Loucy (cell line): Measurements from ENCODE around the gene PPP6C.

Experiments used
- H2AFZ ChIP-seq: fragments of 200-600 bp; sonication (generic); 2 replicates; pipeline ENCODE4 v1.6.0; 2016; ENCODE audit warnings: antibody characterized with exemption, mild to moderate bottlenecking, low read length, moderate library complexity
- H3F3A ChIP-seq: fragments of 200-600 bp; 2 replicates; pipeline ENCODE4 v1.6.0; 2016; ENCODE audit warnings: antibody characterized with exemption, low read depth, mild to moderate bottlenecking
- H3K27me3 ChIP-seq: fragments of 200-600 bp; sonication (generic); 2 replicates; pipeline ENCODE4 v1.6.1; 2014; ENCODE audit warnings: low read length, mild to moderate bottlenecking; ENCODE audit not compliant: insufficient read depth, poor library complexity, severe bottlenecking
- H3K36me3 ChIP-seq: fragments of 200-600 bp; sonication (generic); 2 replicates; pipeline ENCODE4 v1.6.1; 2016; ENCODE audit warnings: low read length; ENCODE audit not compliant: insufficient read depth
- H3K4me1 ChIP-seq: fragments of 200-600 bp; sonication (generic); 2 replicates; pipeline ENCODE4 v1.5.1; 2014; ENCODE audit warnings: low read length, mild to moderate bottlenecking; ENCODE audit not compliant: insufficient read depth, poor library complexity, severe bottlenecking
- H3K4me2 ChIP-seq: fragments of 200-600 bp; sonication (generic); 2 replicates; pipeline ENCODE4 v1.6.0; 2014; ENCODE audit warnings: antibody characterized with exemption, low read length, low read depth, mild to moderate bottlenecking; ENCODE audit not compliant: poor library complexity, severe bottlenecking
- H3K4me3 ChIP-seq: fragments of 200-600 bp; sonication (generic); 2 replicates; pipeline ENCODE4 v1.5.1; 2014; ENCODE audit warnings: low read length, mild to moderate bottlenecking, mixed read lengths; ENCODE audit not compliant: poor library complexity, severe bottlenecking
- H3K79me2 ChIP-seq: fragments of 200-600 bp; sonication (generic); 2 replicates; pipeline ENCODE4 v1.6.1; 2014; ENCODE audit warnings: low read length; ENCODE audit not compliant: insufficient read depth
- H3K9ac ChIP-seq: fragments of 200-600 bp; sonication (generic); 2 replicates; pipeline ENCODE4 v1.6.0; 2014; ENCODE audit warnings: mild to moderate bottlenecking, low read depth, low read length, moderate library complexity; ENCODE audit not compliant: poor library complexity, severe bottlenecking
- H3K9me2 ChIP-seq: fragments of 200-600 bp; sonication (generic); replicated peaks from 2 replicates; pipeline ENCODE4 v1.6.1; 2016; ENCODE audit warnings: low read depth, low read length, mixed read lengths
- H3K9me3 ChIP-seq: fragments of 200-600 bp; sonication (generic); 2 replicates; pipeline ENCODE4 v1.6.1; 2014; ENCODE audit warnings: mild to moderate bottlenecking, antibody characterized with exemption, low read length, low read depth; ENCODE audit not compliant: insufficient read depth
- H4K20me1 ChIP-seq: fragments of 200-600 bp; sonication (generic); 2 replicates; pipeline ENCODE4 v1.6.0; 2014; ENCODE audit warnings: antibody characterized with exemption, low read length, mild to moderate bottlenecking; ENCODE audit not compliant: insufficient read depth, poor library complexity, severe bottlenecking
- CTCF ChIP-seq: fragments of 200-600 bp; sonication (generic); conservative IDR thresholded peaks from 2 replicates; pipeline ENCODE4 v1.5.1; 2014; ENCODE audit warnings: mild to moderate bottlenecking, antibody characterized with exemption, low read length
- EZH2phosphoT487 ChIP-seq: fragments of 200-600 bp; IDR thresholded peaks from 2 replicates; pipeline ENCODE4 v1.6.1; 2018; ENCODE audit warnings: antibody characterized with exemption, mild to moderate bottlenecking, moderate library complexity, borderline replicate concordance

Gene PPP6C

DNA sequence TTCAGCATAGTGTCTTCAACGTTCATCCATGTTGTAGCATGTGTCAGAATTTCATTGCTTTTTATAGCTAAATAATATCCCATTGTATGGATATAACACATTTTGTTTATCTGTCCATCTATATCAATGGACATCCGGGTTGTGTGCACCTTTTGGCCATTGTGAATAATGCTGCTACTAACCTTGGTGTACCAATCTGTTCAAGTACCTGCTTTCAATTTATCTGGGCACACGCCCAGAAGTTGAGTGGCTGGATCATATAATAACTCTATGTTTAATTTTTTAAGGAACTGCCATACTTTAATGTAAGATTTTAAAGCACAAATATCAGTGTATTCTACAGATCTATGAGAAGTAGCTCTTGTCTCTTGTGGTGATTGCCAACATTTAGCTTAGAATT is 89.8 kb downstream of the PPP6C start:
- H3K4me2 ChIP-seq, result no peak overlapping the region
- no peaks in the 10 kb centered on the region for H3K9me2 ChIP-seq
- H3F3A ChIP-seq, result 0 out of 2 replicates have a peak, but pooled peaks cover 5% of the 10 kb centered on the region
- H4K20me1 ChIP-seq, result peaks cover 39% of the 10 kb centered on the region
- H2AFZ ChIP-seq, result no peak overlapping the region
- no peak overlapping the region for H3K4me3 ChIP-seq
- H3K27me3 ChIP-seq, result no peaks in the 10 kb centered on the region
- H3K36me3 ChIP-seq, result peaks cover 32% of the 10 kb centered on the region
- H3K9me3 ChIP-seq, result peaks cover 12% of the 10 kb centered on the region
- TF ChIP-seq CTCF, result no peak
- TF ChIP-seq EZH2phosphoT487, result no peak
- H3K9ac ChIP-seq, result no peak overlapping the region
- H3K79me2 ChIP-seq, result peaks cover 84% of the 10 kb centered on the region
- H3K4me1 ChIP-seq, result peaks cover 16% of the 10 kb centered on the region
